ENCODE data around the gene PPL.
"Not testable (repeated sequence)": the region's sequence is repeated elsewhere in the genome, so short reads cannot be mapped to it uniquely, and the experiment has no call there.

PPL gene

GRCh38 chr16:4936991-4937781 is at the start of gene PPL:
PPL (minus strand) TSS chr16:4937148; CDS start chr16:4937045, 103 bp downstream.
- DNase-seq = peak; percentile 51

GRCh38 chr16:4984174-4984990 is 47.4 kb upstream of the PPL start:
- DNase-seq = no peak

- DNase-seq = no peak
Measured at GRCh38 chr16:4982056-4982867, 45.3 kb upstream of the PPL start.

GRCh38 chr16:4981473-4981872 is 44.5 kb upstream of the PPL start:
- DNase-seq = no peak

- no peak for DNase-seq
Measured at GRCh38 chr16:4980691-4981090, 43.7 kb upstream of the PPL start.

GRCh38 chr16:4979736-4980660 is 43.0 kb upstream of the PPL start:
- DNase-seq = no peak

- no peak for DNase-seq
Measured at GRCh38 chr16:4979164-4979563, 42.2 kb upstream of the PPL start.

GRCh38 chr16:4976611-4977145 is 39.7 kb upstream of the PPL start:
- DNase-seq = no peak

- DNase-seq = no peak
Measured at GRCh38 chr16:4976079-4976478, 39.1 kb upstream of the PPL start.

- DNase-seq = no peak
Measured at GRCh38 chr16:4972938-4973587, 36.1 kb upstream of the PPL start.

- no peak for DNase-seq
Measured at GRCh38 chr16:4970010-4970409, 33.1 kb upstream of the PPL start.

- no peak for DNase-seq
Measured at GRCh38 chr16:4968879-4969483, 32.0 kb upstream of the PPL start.

- DNase-seq = not testable (repeated sequence)
Measured at GRCh38 chr16:4968278-4968677, 31.3 kb upstream of the PPL start.

GRCh38 chr16:4966736-4967453 is 29.9 kb upstream of the PPL start:
- no peak for DNase-seq

GRCh38 chr16:4963527-4963926 is 26.6 kb upstream of the PPL start:
- not testable (repeated sequence) for DNase-seq

GRCh38 chr16:4962716-4963115 is 25.8 kb upstream of the PPL start:
- DNase-seq = no peak

GRCh38 chr16:4960579-4960978 is 23.6 kb upstream of the PPL start:
- no peak for DNase-seq

GRCh38 chr16:4958510-4959438 is 21.8 kb upstream of the PPL start:
- no peak for DNase-seq
